ENCODE results near the gene CKMT1B. TPM values are rescaled to one million over a fixed set of nuclear protein-coding genes. Genes with fewer than 3 reads are reported as not detected.

CKMT1B gene
- total and polyA plus RNA-seq, 10 of the 15 experiments (the other 5 are each of a cell fraction or from before 2014, with no cell fraction given) = 0.07 to 0.35 (median 0.21) TPM; not detected in 3

DNA sequence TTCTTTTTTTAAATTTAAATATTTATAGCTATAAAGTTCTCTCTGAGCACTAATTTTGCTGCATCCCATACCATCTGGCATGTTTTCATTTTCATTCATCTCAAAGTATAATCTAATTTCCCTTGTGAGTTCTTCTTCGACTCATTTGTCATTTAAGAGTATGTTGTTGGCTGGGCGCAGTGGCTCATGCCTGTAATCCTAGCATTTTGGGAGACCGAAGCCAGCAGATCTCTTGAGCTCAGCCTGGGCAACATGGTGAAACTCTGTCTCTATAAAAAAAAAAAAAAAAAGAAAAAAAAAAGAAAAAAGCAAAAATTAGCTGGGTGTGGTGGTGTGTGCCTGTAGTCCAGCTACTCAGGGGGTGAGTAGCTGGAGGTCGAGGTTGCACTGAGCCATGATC is 41.6 kb upstream of the CKMT1B start:
- DNase-seq (ENCODE audit: low read depth, low spot score) = no peak
- CTCF ChIA-PET = interaction anchor here (1.5 kb wide), 1 partner anchor 38 kb away, joined by 4 read pairs; no protein-coding TSS in a partner anchor
- TF ChIP-seq ZNF207 (IDR thresholded peaks at IDR 0.05; ENCODE audit: borderline replicate concordance) (no peak), RUNX3 (IDR thresholded peaks at IDR 0.05; ENCODE audit: low read length) (no peak), KLF5 (IDR thresholded peaks at IDR 0.05; ENCODE audit: partially characterized antibody) (no peak), ZNF622 (IDR thresholded peaks at IDR 0.05) (no peak), NFYB (IDR thresholded peaks at IDR 0.05; ENCODE audit: insufficient read depth, low read depth, low read length) (no peak), E2F8 (IDR thresholded peaks at IDR 0.05; ENCODE audit: low read depth, partially characterized antibody) (no peak), CREM (IDR thresholded peaks at IDR 0.05; ENCODE audit: low read depth) (no peak), PKNOX1 (IDR thresholded peaks at IDR 0.05) (no peak), SMARCA5 (IDR thresholded peaks at IDR 0.05) (no peak), ATF3 (IDR thresholded peaks at IDR 0.05; ENCODE audit: borderline replicate concordance, extremely low read depth, low read depth, low read length) (no peak)
- Histone ChIP-seq H3K4me2 (ENCODE audit: control insufficient read depth, insufficient read depth) (no peak overlapping the region), H3K4me1 (ENCODE audit: control insufficient read depth, insufficient read depth, low read length) (no peaks in the 10 kb centered on the region), H3K9ac (ENCODE audit: control insufficient read depth, insufficient read depth, low read length) (no peak overlapping the region), H3K36me3 (ENCODE audit: control insufficient read depth in 2 of 2, insufficient read depth in 2 of 2, low read length in 1 of 2) (peaks cover 0 to 5% of the 10 kb centered on the region in 2 experiments; a peak in 1 of 4 replicates), H3K27me3 (replicated peaks in 1 of 2; ENCODE audit: control insufficient read depth in 2 of 2, insufficient read depth in 2 of 2, low read length in 1 of 2) (no peaks in the 10 kb centered on the region), H3K27ac (ENCODE audit: control insufficient read depth, insufficient read depth) (no peak overlapping the region), H2AFZ (ENCODE audit: control insufficient read depth, low read depth, low read length) (no peak overlapping the region), H3K4me3 (no peak overlapping the region), H3K9me3 (replicated peaks; ENCODE audit: control insufficient read depth, insufficient read depth, low read length) (no peaks in the 10 kb centered on the region), H3K79me2 (ENCODE audit: control insufficient read depth, insufficient read depth, low read length) (no peaks in the 10 kb centered on the region), H4K20me1 (ENCODE audit: control insufficient read depth, insufficient read depth) (no peaks in the 10 kb centered on the region)
- 85% methylated on average over 4 of the region's 4 CpGs for WGBS (ENCODE audit: insufficient coverage, insufficient replicate concordance, low lambda C conversion rate, missing lambda C conversion rate)
- FAIRE-seq = no peak
- no peak for ATAC-seq
- POLR2A ChIA-PET = interaction anchor here (0.6 kb wide), 2 partner anchors 196 to 197 kb away, joined by 3 to 4 read pairs; no protein-coding TSS in a partner anchor
- SMC1A ChIA-PET (ENCODE audit: uncharacterized antibody, unreplicated experiment) = interaction anchor here (0.6 kb wide), 2 partner anchors 196 to 633 kb away, joined by 3 read pairs; no protein-coding TSS in a partner anchor
- no TSS peak for BruUV-seq (replicated peaks)
- in situ Hi-C loops (cut with MboI) (no loop called here), intact Hi-C loops (cut with micrococcal nuclease; ENCODE audit: unreplicated experiment) (no loop called here)
- RAD21 ChIA-PET (ENCODE audit: unreplicated experiment) = interaction anchor here (0.6 kb wide), 1 partner anchor 1504 kb away, joined by 3 read pairs; no protein-coding TSS in a partner anchor
